GM21360 (cell line): Measurements from ENCODE around the gene PSMD6.
A peak's percentile ranks its signal among the peaks of the same experiment; 100 is the strongest.

ENCODE experiments used
- ATAC-seq: cut with Tn5 transposase; IDR thresholded peaks from one replicate; pipeline ENCODE4 v1.9.1; 2021; ENCODE audit warnings: mild to moderate bottlenecking, moderate library complexity; ENCODE audit not compliant: unreplicated experiment

PSMD6 gene

DNA sequence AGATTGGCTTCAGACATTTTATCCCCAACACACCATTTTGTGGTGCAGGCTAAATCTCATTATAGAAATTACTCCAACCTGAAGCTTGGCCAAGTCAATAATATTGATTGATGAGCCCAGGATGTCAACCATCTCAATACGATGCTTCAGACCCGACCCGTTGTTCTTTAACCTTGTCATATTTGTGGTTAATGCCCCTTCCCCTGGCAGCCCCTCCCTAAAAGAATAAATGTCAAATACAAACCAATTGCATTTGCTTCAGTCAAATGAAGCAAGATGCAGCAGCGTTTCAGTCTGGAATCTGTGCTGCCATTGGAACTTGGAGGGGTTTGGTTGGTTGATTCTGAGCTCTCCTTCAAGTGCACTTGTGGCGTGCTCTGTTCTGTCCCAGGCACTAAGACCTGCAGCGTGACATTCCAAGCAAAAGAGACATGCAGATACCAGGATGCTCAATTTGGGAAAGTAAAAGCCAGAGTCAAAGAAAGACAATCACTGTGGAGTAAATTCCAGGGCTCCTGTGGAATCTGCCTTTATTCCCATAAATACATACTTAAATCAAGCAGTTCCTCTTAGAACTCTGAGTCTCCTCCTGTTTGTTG, 23.8 kb upstream of the PSMD6 start:
- ATAC-seq: no peak

DNA sequence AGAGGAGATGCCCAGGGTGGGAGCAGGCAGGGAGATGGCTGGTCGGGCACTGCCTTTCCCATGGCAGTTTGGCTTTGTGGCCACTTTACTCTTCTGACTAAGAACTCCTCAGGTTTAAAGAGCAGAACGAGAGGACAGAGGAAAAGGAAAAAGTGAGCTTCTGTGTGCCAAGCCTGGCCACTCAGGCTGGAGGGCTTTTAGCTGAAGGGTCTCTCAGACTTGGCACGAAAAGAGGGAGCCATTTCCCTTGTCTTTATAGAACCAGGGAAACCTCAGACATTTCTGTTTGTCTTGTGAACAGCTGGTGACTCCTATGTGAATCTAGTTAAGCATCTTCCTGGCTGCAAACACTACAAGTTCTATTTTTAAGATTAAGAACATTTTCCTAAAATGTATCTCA, 23.3 kb upstream of the PSMD6 start:
- no peak for ATAC-seq

DNA sequence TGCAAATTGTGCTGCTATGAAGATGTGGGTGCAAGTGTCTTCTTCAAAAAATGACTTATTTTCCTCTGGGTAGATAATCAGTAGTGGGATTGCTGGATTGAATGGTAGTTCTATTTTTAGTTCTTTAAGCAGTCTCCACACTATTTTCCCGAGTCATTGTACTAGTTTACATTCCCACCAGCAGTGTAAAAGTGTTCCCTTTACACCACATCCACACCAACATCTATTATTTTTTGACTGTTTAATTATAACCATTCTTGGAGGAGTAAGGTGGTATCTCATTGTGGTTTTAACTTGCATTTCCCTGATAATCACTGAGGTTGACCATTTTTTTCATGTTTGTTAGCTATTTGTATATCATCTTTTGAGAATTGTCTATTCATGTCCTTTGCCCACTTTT, 19.7 kb upstream of the PSMD6 start:
- ATAC-seq: no peak

DNA sequence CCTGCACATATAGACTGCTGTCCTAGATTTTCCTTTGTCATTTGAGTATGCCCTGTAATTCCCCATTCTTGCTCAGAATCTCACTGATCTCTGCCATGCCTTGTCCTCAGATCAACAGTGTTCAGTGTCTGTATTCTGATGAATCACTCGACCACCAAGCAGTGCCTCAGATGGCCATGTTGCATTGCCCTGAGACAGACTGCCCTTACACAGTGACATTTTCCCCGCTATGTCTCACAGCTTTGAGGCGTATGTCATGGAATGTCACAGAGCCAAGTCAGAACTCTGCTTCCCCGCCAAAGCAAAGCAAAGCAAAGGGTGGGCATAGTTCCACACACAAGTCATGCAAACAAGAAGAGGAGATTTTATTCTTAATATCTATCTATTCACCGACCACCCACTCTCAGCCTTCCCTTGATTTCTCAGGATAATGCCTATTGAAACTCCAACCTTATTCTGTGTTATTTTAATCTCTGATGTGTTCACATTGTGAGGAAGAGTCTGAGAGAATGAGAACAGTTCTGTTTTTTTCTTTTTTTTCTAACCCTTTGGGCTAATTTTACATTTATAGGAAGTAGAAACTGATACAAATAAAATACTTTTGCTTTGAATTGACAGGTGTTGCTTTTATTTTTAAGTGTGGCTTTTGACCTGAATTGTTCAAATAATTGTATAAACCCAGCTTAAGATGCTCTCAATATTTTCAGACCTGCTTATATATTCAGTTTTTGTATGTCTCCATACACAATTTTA, 16.9 kb upstream of the PSMD6 start:
- no peak for ATAC-seq

DNA sequence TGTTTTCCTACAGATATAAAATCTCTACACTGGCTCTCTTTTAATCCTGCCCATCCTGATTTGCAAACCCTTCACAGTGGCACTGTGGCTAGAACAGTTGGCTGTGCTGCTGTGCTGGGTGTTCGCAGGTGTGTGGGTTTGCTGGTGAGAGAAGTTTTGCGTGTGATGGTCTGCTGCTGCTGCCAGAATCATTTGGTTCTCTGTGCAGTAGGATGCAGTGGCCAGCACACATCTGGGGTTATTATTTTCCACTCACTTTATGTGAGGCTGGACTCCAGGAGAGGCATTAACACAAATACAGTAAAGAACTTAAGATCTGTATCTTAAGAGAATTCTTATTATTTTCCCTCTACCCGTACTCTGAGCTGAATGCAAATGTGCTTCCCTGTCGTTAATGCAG, 16.0 kb upstream of the PSMD6 start:
- no peak for ATAC-seq

DNA sequence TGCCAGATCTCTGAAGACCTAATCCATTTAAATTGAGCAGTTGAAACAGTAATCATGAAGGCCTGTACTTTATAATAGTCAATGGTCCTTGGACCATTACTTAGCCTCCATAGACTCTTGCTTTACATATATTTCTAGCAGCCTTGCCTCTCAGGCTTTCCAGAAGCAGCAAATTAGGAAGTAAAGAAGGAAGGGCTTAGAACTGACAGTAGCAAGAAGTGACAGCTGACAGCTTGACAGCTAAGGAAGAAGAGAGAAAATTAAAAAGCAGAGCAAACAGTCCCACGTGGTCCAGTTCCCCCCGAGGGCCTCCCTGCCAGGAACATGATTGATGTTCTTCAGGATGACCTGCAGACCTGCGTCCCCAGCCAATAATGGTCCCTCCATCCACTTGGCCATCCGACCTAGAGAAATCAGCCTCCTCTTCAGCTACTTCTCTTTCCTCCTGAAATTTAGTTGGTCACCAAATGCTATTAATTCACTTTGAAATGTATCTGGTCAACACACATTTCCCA, 15.0 kb upstream of the PSMD6 start:
- no peak for ATAC-seq

DNA sequence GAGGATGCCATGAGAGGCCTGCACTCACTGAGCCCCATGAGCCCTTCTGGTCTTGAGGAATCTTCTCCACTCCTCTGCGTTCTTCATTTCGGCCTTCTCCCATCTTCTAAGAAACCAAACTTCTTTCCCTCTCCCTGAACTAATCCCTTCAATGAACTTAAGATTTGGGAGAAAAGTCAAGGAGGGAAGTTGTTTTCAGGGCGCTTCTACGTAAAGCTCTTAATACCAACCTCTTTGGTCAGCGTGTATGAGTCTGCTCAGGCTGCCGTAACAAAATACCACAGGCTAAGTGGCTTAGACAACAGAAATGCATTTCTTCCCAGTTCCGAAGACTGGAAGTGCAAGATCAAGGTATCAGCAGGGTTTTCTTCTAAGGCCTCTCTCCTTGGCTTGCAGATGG, 13.8 kb upstream of the PSMD6 start:
- ATAC-seq: no peak

DNA sequence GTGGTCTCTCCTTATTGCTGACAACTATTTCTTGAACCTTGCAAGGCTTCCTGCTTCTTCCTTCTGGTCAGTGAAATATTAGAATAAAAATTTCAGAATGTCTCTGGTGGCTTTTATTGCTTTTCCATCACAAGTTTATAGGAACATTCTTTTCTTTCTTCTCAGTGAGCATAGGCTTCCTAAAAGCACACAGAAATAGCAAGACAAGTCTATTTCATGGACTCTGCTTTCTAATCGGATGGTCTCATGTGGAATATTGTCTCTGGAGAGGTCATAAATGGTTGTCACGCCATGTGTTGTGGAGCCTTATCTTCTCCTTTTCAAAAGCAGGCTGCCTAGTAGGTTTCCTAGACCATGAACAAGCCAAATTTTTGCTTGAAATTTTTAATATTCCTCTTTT, 9.8 kb upstream of the PSMD6 start:
- no peak for ATAC-seq

DNA sequence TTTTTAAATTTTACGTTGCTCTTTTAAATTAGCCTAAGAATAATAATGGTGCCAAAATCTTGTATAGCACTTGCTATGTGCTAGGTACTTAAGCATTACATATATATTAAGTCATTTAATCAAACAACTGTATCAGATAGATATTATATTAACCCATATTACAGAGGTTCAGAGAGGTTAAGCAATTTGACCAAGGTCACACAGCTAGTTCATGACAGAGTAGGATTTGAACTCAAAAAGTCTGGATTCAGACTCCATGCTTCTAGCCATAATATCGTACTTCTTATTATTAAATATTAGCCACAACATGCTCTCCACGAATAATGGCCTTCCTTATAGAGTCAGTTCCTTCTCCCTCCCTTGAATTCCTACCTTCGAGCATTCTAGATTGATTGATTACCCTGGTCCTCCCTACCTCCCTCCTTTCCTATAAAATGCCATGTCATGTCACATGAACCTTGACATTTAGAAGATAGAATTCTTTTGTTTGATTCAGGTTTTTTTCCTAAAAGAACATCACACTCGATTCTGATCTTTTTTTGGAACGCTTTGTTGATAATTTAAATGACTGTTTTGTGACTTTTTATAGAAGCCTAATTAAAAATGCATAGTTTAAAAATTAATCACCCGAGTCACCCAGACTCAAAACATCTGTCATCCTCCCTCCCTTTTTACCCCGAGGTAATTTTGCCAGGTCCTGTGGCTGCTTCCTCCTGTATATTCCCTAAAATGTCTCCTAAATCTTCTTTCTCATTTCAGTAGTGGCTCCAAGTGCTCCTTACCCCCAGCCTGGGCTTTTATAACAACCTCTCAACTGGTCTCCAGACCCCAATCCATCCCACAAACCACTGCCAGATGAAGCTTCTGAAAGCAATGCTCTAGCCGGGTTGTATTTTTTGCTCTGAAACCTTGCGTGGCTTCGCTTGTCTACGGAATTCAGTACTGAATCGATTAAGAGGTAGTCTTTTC, 8.5 kb upstream of the PSMD6 start:
- ATAC-seq: no peak

DNA sequence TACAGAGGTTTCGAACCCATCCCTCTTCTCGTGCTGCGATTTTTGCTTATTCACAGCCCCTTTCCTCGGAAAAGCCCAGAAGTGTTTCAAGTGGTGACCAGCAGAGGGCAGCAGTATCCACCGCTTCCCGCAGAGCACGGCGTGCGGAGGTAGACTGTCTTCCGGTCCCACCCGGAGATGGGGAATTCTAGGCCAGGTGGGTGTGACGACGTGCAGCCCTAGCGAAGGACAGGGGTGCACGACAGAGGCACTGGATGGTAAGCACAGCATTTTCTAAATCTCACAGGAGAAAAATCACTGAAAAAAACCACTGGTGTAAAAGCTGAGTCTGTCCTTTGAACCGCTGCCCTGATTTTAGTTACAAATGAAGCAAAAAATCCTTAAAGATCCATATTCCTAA, 7.4 kb upstream of the PSMD6 start:
- peak; percentile 97 for ATAC-seq

DNA sequence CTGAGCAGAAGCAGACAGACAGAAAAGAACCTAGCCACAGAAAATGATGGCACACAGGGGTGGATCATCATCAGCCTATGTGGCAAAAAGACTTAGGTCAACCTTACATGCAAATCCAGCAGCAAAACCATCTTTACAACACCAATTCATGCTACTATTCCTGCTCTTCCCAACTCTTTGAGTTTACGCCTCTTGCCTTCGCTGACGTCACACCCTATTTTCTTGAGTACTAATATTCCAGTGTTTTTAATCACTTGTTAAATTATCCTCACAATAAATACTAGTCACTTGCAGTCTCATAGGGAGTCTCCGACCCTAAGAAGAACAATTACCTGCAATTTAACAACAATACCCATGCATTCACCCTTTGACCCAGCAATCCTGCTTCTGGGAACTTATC, 6.0 kb upstream of the PSMD6 start:
- ATAC-seq: no peak

DNA sequence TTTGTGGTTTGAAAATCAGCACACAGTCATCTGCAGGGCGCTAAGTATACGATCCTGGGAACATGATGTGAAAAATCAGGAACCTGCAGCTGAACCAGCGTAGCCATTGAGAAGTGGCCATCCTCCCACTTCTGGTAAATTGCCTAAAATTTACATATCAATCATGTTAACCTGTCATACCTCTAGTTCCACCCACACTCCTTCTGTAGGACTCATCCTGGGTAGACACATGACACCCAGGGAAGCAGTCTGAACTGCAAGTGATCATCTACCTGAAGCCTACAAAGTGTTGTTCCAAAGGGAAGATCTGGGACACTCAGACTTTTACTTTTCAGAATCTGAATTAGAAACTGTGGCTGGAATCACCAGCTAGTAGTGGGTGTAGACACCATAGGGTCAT, 5.5 kb upstream of the PSMD6 start:
- no peak for ATAC-seq

DNA sequence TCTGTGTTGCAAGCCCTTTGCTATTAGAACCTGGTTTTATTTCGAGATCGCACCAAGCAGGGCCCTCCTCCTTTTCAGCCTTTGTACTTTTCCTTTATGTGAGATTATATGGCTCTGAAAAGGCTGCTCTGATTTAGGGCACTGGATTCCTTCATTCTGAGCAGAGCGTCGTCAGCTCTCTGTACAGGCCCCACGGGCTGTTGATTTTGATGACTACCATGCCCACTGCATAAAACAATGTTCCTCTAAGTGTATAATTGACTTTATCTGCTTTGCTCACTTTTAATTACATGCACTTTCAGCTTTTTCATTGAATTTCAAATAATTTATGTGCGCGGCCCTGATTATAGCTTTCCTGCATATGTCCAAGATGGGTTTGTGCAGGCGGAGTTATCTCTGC, 4.4 kb upstream of the PSMD6 start:
- no peak for ATAC-seq

DNA sequence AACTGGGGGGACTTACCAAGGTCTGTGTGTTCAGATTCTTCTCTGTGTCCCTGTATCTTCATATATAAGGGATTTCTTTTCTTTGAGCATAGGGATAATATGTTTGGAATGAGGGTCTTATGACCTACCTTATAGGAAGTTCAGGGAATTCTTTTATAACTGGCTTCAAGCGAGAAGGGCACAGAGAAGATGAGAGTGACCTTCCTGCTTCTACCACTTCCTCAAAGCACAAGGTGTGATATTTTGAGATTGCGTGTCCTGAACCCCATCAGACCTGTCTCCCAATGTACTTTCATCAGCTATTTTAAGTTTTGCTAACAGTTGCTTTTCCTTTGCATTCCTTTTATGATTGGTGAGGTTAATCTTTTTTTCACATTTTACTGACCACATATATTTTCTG, 3.1 kb upstream of the PSMD6 start:
- no peak for ATAC-seq

DNA sequence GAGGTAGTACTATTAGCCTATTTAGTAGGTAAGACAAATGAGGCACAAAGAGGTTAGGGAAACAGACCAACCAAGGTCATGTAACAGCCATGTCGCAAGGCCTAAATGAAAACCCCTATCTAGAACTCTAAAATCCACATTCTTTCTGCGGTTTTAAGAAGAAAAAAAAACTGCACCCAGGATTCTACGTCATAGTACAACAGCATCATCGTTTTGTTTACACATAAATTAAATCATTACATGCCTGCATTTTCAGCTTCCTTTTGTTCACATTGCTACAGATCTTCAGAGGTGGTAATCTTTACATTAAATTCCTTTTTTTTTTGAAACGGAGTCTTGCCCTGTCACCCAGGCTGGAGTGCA, 548 bp upstream of the PSMD6 start:
- no peak for ATAC-seq

DNA sequence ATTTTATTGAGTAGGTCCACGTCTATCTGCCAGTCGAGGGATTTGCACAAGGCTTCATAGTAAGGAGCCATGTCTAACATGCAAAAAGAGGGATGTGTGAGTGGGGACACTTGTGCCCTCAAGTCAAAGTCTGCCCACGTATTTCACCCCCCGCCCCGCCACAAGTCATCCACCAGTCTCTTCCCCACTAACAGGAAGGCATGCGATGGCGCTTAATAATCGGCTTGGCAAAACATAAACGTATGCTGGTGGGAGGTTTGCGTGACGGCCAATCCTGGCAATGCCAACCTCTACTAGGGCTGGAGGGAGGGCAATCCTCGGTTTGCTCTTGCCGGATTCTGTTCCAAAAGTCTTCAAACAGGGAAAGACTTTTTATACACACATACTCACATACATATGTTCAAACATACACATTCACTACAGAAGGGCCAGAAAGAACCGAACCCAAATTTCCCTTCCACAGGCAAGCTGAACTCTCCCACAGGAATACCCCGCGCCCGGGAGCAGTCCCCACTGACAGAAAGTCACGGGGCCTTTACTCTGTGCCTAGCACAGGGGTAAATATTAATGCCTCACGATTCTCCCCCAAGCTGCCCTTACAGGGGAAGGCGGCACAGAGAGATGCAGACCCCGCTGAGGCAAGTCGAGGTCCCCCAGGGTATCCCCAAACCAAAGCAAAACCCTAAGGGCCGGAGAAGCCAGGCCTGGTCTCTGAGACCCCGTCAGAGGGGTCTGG, 675 bp downstream of the PSMD6 start:
- ATAC-seq: no peak

DNA sequence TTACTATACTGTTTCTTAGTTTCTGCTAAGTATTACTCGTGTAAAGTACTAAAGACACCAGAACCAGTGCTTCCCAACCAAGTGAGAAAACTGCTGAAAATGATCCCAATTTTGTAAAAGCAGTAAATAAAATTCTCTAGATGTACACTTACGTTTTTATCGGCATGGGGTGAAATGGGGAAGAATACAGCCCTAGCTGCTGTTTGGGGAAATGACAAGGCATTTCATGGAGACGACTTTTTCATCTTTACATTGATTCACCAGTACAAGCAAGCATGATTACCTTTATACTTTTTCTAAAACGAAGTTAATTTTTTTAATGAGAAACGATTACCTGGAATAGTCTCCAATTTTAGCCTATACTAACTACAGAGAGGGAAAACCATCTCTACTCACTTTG, 1.4 kb downstream of the PSMD6 start:
- ATAC-seq: no peak

DNA sequence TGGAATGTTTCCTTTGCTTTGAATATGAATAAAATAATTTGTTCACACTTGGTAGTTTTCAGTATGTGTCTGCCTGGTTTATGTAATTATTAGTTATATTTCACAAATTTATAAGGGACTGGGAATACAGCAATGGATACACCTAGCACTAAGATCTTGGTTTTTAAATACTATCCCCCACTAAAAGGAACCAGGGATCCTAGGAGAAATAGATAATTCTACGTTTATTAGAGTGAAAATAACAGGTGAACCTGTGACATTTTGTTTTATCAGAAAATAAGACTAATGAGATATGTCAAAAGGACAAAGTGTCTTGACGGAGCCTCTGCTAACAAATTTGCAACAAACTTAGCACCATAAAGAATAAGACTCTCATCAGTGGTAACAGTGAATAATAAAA, 3.4 kb downstream of the PSMD6 start:
- ATAC-seq: no peak

DNA sequence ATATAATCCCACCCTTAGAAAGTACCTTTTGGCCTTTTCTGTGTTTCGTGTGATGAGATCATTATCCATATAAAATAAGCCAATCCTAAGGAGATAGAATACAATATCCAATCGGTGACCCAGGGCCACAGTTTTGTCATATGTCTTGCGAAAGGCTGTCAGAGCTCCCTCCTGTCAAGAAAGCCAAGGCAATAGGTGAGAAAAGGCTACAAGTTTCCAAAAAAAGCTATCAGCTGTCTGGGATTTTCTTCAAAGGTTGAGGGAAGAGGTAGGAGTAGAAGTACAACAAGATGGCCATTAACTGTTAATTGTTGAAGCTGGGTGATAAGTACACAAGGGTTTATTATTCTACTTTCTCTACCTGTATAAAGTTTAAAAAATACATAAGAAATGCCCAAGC, 4.0 kb downstream of the PSMD6 start:
- ATAC-seq: no peak

DNA sequence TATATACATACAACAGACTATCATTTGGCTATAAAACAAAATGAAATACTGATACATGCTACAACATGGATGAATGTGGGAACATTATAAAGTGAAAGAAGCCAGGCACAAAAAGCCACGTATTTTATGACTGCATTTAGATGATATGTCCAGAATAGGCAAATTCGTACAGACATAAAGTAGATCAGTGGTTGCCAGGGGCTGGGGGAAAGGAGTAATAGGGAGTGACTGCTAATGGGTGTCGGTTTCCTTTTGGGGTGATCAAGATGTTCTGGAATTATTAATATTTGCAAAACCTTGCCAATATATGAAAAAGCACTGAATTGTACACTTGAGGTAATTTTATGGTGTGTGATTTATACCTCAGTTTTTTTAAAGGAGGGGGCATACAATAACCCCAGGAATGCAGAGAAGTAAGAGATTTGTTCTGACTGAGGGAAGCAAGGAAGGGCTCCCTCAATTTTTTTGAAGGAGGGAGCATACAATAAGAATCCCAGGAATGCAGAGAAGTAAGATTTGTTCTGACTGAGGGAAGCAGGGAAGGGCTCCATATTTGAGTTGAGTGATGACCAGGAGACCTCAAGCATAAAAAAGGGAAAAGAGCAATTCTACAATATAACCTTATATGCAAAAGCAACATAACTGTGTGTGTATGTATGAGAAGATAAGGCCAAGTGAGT, 6.2 kb downstream of the PSMD6 start:
- ATAC-seq: no peak
